Measurements from ENCODE around the gene LHFPL4. TPM values are rescaled to one million over a fixed set of nuclear protein-coding genes. Genes with fewer than 3 reads are reported as not detected.

LHFPL4 gene
- total RNA-seq, 1 experiment from 2014 or later = not detected

DNA sequence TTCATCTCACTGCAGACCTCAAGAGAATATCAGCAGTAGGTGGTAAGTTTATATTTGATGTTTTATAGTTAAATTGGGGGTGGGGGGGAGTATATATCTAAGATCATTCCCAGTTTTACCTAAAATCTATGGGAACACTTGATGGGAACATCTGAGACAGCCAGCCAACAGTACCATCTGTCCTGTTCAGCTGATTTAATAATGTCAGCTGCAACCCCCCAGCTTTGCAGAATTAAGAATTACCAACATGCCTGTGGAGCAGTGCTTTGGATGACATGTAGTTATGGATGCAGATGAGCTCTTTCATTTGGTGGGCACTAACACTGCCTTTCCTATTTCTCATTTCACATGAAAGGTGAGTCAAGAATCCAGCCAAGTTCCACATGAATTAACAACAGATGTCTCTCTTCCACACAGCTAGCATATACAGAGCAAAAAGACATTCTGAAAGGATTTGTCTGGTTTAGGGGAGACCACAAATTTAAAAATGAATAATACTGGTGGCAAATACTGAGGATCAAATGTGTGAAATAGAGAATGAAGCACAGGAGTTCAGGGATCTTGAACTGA is 80.0 kb downstream of the LHFPL4 start:
- Histone ChIP-seq H3K4me2 (no peak overlapping the region), H3K4me3 (no peak overlapping the region), H3K79me2 (ENCODE audit: low read depth) (peaks cover 18% of the 10 kb centered on the region; the same call in 1 of the 2 replicates), H4K20me1 (ENCODE audit: insufficient read depth) (peaks cover 57% of the 10 kb centered on the region), H3K9me2 (ENCODE audit: insufficient read depth) (no peaks in the 10 kb centered on the region), H3K27ac (no peak overlapping the region), H3K9me3 (ENCODE audit: insufficient read depth, low read depth) (no peaks in the 10 kb centered on the region), H3F3A (ENCODE audit: insufficient read depth, low read depth) (peaks cover 10% of the 10 kb centered on the region; the same call in 1 of the 2 replicates), H2AFZ (no peak overlapping the region), H3K27me3 (ENCODE audit: insufficient read depth, low read depth) (no peaks in the 10 kb centered on the region), H3K36me3 (ENCODE audit: low read depth) (peaks cover 63% of the 10 kb centered on the region), H3K4me1 (replicated peaks; ENCODE audit: insufficient read depth) (no peaks in the 10 kb centered on the region)
- TF ChIP-seq CTCF (conservative IDR thresholded peaks at IDR 0.05) (no peak), EZH2 (IDR thresholded peaks at IDR 0.05; ENCODE audit: low read depth) (no peak)
- no TSS peak for BruUV-seq (replicated peaks)
- DNase-seq = no peak
- intact Hi-C loops (cut with micrococcal nuclease; ENCODE audit: unreplicated experiment) = no loop called here
- ChIA-PET POLR2A (ENCODE audit: unreplicated experiment) (no interaction called here), CTCF (no interaction called here)

GRCh38 chr3:9469986-9470385 is 83.6 kb downstream of the LHFPL4 start:
- CTCF ChIA-PET = no interaction called here
- BruUV-seq (replicated peaks) = no TSS peak

GRCh38 chr3:9468460-9468859 is 85.2 kb downstream of the LHFPL4 start:
- Histone ChIP-seq H3K27me3 (ENCODE audit: insufficient read depth, low read depth) (no peaks in the 10 kb centered on the region), H2AFZ (no peak overlapping the region), H3K4me1 (replicated peaks; ENCODE audit: insufficient read depth) (no peaks in the 10 kb centered on the region), H3K4me3 (no peak overlapping the region), H3K4me2 (no peak overlapping the region), H3K79me2 (ENCODE audit: low read depth) (peaks cover 13% of the 10 kb centered on the region; the same call in 1 of the 2 replicates), H3K9me3 (ENCODE audit: insufficient read depth, low read depth) (no peaks in the 10 kb centered on the region), H3K27ac (no peak overlapping the region), H3F3A (ENCODE audit: insufficient read depth, low read depth) (peaks cover 23% of the 10 kb centered on the region; the same call in 1 of the 2 replicates), H3K9me2 (ENCODE audit: insufficient read depth) (no peaks in the 10 kb centered on the region), H4K20me1 (ENCODE audit: insufficient read depth) (peaks cover 62% of the 10 kb centered on the region), H3K36me3 (ENCODE audit: low read depth) (peaks cover 69% of the 10 kb centered on the region)
- DNase-seq = no peak
- intact Hi-C loops (cut with micrococcal nuclease; ENCODE audit: unreplicated experiment) = loop anchor here (5.0 kb wide), 1 partner anchor 36 kb away; no protein-coding TSS in a partner anchor
- TF ChIP-seq EZH2 (IDR thresholded peaks at IDR 0.05; ENCODE audit: low read depth) (no peak), CTCF (conservative IDR thresholded peaks at IDR 0.05) (no peak)
- BruUV-seq (replicated peaks) = no TSS peak
- CTCF ChIA-PET = no interaction called here
- POLR2A ChIA-PET (ENCODE audit: unreplicated experiment) = no interaction called here

More at GRCh38 chr3:9469986-9470385, 83.6 kb downstream of the LHFPL4 start:
- H3K9me3 ChIP-seq (ENCODE audit: insufficient read depth, low read depth) = no peaks in the 10 kb centered on the region
- peaks cover 70% of the 10 kb centered on the region for H3K36me3 ChIP-seq (ENCODE audit: low read depth)
- no peak for DNase-seq
- H3K27ac ChIP-seq = no peak overlapping the region
- no peak for TF ChIP-seq CTCF (conservative IDR thresholded peaks at IDR 0.05)
- TF ChIP-seq EZH2 (IDR thresholded peaks at IDR 0.05; ENCODE audit: low read depth) = no peak
- H3K4me2 ChIP-seq = no peak overlapping the region
- no peaks in the 10 kb centered on the region for H3K9me2 ChIP-seq (ENCODE audit: insufficient read depth)
- H3K4me3 ChIP-seq = no peak overlapping the region
- H2AFZ ChIP-seq = no peak overlapping the region
- POLR2A ChIA-PET (ENCODE audit: unreplicated experiment) = interaction anchor here (0.6 kb wide), 1 partner anchor 323 kb away, joined by 4 read pairs; the partner anchor contains the start of gene ARPC4
- H3K4me1 ChIP-seq (replicated peaks; ENCODE audit: insufficient read depth) = no peaks in the 10 kb centered on the region
- H3F3A ChIP-seq (ENCODE audit: insufficient read depth, low read depth) = peaks cover 10% of the 10 kb centered on the region; the same call in 1 of the 2 replicates
- no peaks in the 10 kb centered on the region for H3K27me3 ChIP-seq (ENCODE audit: insufficient read depth, low read depth)
- intact Hi-C loops (cut with micrococcal nuclease; ENCODE audit: unreplicated experiment) = loop anchor here (5.0 kb wide), 1 partner anchor 38 kb away; no protein-coding TSS in a partner anchor
- peaks cover 13% of the 10 kb centered on the region; the same call in 1 of the 2 replicates for H3K79me2 ChIP-seq (ENCODE audit: low read depth)
- H4K20me1 ChIP-seq (ENCODE audit: insufficient read depth) = peaks cover 62% of the 10 kb centered on the region

Data from PC-9 (cell line).